ENCODE results near the gene PLSCR2. TPM values are rescaled to one million over a fixed set of nuclear protein-coding genes. Genes with fewer than 3 reads are reported as not detected.

The PLSCR2 gene
- polyA plus RNA-seq, 3 donors = not detected

GRCh38 chr3:146395164-146395563 lies 74.2 kb downstream of the PLSCR2 start:
- Histone ChIP-seq H3K27me3 (ENCODE audit: control insufficient read depth in 2 of 2, insufficient read depth in 2 of 2, low read length in 2 of 2) (no peaks in the 10 kb centered on the region), H4K20me1 (ENCODE audit: insufficient read depth, low read length) (no peaks in the 10 kb centered on the region), H3K4me3 (replicated peaks in 1 of 3; ENCODE audit: low read depth in 2 of 3, low read length in 3 of 3) (no peak overlapping the region), H3K79me2 (ENCODE audit: insufficient read depth, low read length) (no peaks in the 10 kb centered on the region), H2AFZ (ENCODE audit: insufficient read depth, low read depth, low read length, poor library complexity, severe bottlenecking) (no peak overlapping the region), H3K9ac (ENCODE audit: insufficient read depth, low read length, poor library complexity, severe bottlenecking) (no peak overlapping the region), H3K4me2 (replicated peaks; ENCODE audit: extremely low read depth, low read length, poor library complexity, severe bottlenecking) (no peak overlapping the region), H3K36me3 (replicated peaks in 1 of 2; ENCODE audit: control insufficient read depth in 1 of 2, insufficient read depth in 2 of 2, low read length in 2 of 2) (no peaks in the 10 kb centered on the region), H3K27ac (ENCODE audit: low read depth in 1 of 2, low read length in 2 of 2) (no peak overlapping the region), H3K9me3 (replicated peaks in 1 of 2; ENCODE audit: control insufficient read depth in 1 of 2, insufficient read depth in 1 of 2, low read length in 2 of 2) (no peaks in the 10 kb centered on the region), H3K4me1 (ENCODE audit: control insufficient read depth in 1 of 2, insufficient read depth in 2 of 2, low read length in 2 of 2) (no peaks in the 10 kb centered on the region)
- Mint-ChIP-seq H3K4me3 (no peak overlapping the region), H3K36me3 (no peaks in the 10 kb centered on the region), H3K9me3 (peaks cover 0 to 4% (median 0%) of the 10 kb centered on the region in 7 donors), H3K4me1 (no peaks in the 10 kb centered on the region), H3K27ac (no peak overlapping the region), H3K27me3 (ENCODE audit: low read depth in 3 of 3) (peaks cover 0 to 1% (median 1%) of the 10 kb centered on the region in 3 donors)
- intact Hi-C loops (cut with micrococcal nuclease) = no loop called here
- DNase-seq = no peak
- no peak for TF ChIP-seq CTCF (IDR thresholded peaks at IDR 0.05)
- no CpG with 5 or more reads among the region's 2 CpGs for WGBS (ENCODE audit: insufficient coverage)

GRCh38 chr3:146390957-146391356 lies 78.4 kb downstream of the PLSCR2 start:
- no peaks in the 10 kb centered on the region for H3K36me3 Mint-ChIP-seq
- peaks cover 0 to 4% (median 0%) of the 10 kb centered on the region in 7 donors for H3K9me3 Mint-ChIP-seq
- peaks cover 0 to 2% (median 1%) of the 10 kb centered on the region in 3 donors for H3K27me3 Mint-ChIP-seq (ENCODE audit: low read depth in 3 of 3)

More at GRCh38 chr3:146390957-146391356, 78.4 kb downstream of the PLSCR2 start:
- Histone ChIP-seq H3K27ac (ENCODE audit: low read depth in 1 of 2, low read length in 2 of 2) (no peak overlapping the region), H3K79me2 (ENCODE audit: insufficient read depth, low read length) (no peaks in the 10 kb centered on the region), H3K4me3 (replicated peaks in 1 of 3; ENCODE audit: low read depth in 2 of 3, low read length in 3 of 3) (no peak overlapping the region), H2AFZ (ENCODE audit: insufficient read depth, low read depth, low read length, poor library complexity, severe bottlenecking) (no peak overlapping the region), H3K4me1 (ENCODE audit: control insufficient read depth in 1 of 2, insufficient read depth in 2 of 2, low read length in 2 of 2) (no peaks in the 10 kb centered on the region), H3K36me3 (replicated peaks in 1 of 2; ENCODE audit: control insufficient read depth in 1 of 2, insufficient read depth in 2 of 2, low read length in 2 of 2) (no peaks in the 10 kb centered on the region), H3K9ac (ENCODE audit: insufficient read depth, low read length, poor library complexity, severe bottlenecking) (no peak overlapping the region), H3K27me3 (ENCODE audit: control insufficient read depth in 2 of 2, insufficient read depth in 2 of 2, low read length in 2 of 2) (no peaks in the 10 kb centered on the region), H4K20me1 (ENCODE audit: insufficient read depth, low read length) (no peaks in the 10 kb centered on the region), H3K9me3 (replicated peaks in 1 of 2; ENCODE audit: control insufficient read depth in 1 of 2, insufficient read depth in 1 of 2, low read length in 2 of 2) (no peaks in the 10 kb centered on the region), H3K4me2 (replicated peaks; ENCODE audit: extremely low read depth, low read length, poor library complexity, severe bottlenecking) (no peak overlapping the region)
- no peaks in the 10 kb centered on the region for H3K4me1 Mint-ChIP-seq
- no peak overlapping the region for H3K27ac Mint-ChIP-seq
- no peak for DNase-seq
- H3K4me3 Mint-ChIP-seq = no peak overlapping the region
- TF ChIP-seq CTCF (IDR thresholded peaks at IDR 0.05) = no peak
- intact Hi-C loops (cut with micrococcal nuclease) = no loop called here

Data from CD14-positive monocyte (primary cell).